GM12872 (cell line): ENCODE measurements around the gene NRP1.

Experiments
- CTCF ChIP-seq: IDR thresholded peaks from 3 replicates; pipeline ENCODE4 v1.5.1; 2011; ENCODE audit warnings: low read depth, mild to moderate bottlenecking, low read length, moderate library complexity; ENCODE audit not compliant: insufficient read depth

The NRP1 gene

GRCh38 chr10:33287112-33287511, 47.4 kb downstream of the NRP1 start:
- no peak for TF ChIP-seq CTCF

GRCh38 chr10:33286157-33286934, 48.1 kb downstream of the NRP1 start:
- no peak for TF ChIP-seq CTCF

DNA sequence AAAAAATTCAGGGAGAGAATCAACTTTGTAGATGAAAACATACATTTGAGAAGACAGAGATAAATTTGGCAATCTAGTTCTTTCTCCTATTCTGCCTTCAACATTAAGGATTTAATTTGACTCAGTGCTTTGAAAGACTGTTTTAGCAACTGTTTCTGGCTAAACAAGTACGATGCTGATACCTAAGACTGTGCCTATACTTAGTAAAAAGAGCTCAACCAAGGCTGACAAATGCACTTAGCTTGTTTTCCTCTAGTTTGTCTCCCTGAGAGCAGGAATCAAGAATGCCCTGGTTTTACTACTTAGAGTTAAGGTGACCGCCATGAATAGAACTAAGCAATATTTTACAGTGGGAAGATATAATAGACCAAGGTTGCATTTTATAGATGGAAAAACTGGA, 49.5 kb downstream of the NRP1 start:
- no peak for TF ChIP-seq CTCF

DNA sequence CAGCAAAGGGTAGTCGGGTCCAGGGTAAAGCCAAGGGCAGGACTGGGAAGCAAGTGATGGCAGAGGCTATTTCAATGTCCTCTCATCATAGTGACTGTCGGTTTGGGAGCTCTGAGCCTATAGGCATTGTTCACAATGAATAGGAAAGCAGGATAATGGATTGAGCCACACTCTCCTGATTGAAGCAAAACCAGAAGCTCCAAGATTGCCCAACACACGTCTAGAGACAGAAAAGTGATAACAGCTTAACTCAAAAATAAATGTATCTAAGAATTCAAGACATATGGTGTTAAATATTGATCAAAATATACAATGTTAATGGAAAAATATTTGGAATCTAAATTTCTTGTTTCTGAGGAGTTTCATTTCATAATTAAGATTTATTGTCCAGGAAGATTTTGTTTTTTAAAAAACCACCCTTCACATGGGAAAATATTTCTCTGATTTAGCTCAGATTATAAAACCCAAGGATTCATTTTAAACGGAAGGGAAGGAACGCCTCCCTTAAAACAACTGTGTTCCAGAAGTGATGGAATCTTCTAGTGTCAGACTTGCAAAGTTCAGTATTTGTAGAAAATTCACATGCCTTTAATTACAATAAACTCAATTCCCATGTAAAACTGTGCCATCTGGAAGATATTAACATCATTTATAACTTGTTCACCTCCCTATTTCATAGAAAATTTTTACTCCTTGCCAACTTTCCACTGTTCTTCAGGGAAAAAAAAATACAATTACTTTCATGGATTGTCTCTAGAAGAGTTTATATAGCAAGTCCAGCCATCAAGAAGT, 54.5 kb downstream of the NRP1 start:
- TF ChIP-seq CTCF, result no peak

- TF ChIP-seq CTCF, result no peak
These were observed 55.2 kb downstream of the NRP1 start for GRCh38 chr10:33279276-33279675.

GRCh38 chr10:33278198-33278597, 56.3 kb downstream of the NRP1 start:
- no peak for TF ChIP-seq CTCF

GRCh38 chr10:33277135-33277536, 57.3 kb downstream of the NRP1 start:
- no peak for TF ChIP-seq CTCF
